ENCODE data around the gene MFAP1.

MFAP1 gene

GRCh38 chr15:43776101-43776717, 48.3 kb downstream of the MFAP1 start:
- DNase-seq (ENCODE audit: low read depth) = no peak

- DNase-seq (ENCODE audit: low read depth) = no peak
Measured at GRCh38 chr15:43775411-43775965, 49.0 kb downstream of the MFAP1 start.

- no peak for DNase-seq (ENCODE audit: low read depth)
Measured at GRCh38 chr15:43774062-43774461, 50.4 kb downstream of the MFAP1 start.

GRCh38 chr15:43772624-43773023, 51.9 kb downstream of the MFAP1 start:
- no peak for DNase-seq (ENCODE audit: low read depth)

- DNase-seq (ENCODE audit: low read depth) = no peak
Measured at GRCh38 chr15:43771816-43772215, 52.7 kb downstream of the MFAP1 start.

GRCh38 chr15:43769584-43770228, 54.8 kb downstream of the MFAP1 start:
- DNase-seq (ENCODE audit: low read depth) = peak; percentile 34

- no peak for DNase-seq (ENCODE audit: low read depth)
Measured at GRCh38 chr15:43763819-43764446, 60.6 kb downstream of the MFAP1 start.

- no peak for DNase-seq (ENCODE audit: low read depth)
Measured at GRCh38 chr15:43762824-43763223, 61.7 kb downstream of the MFAP1 start.
